B cell (primary cell): ENCODE measurements around the gene SEC23B.
"Not testable (repeated sequence)": the region's sequence is repeated elsewhere in the genome, so short reads cannot be mapped to it uniquely, and the experiment has no call there.

Experiments
- EZH2 ChIP-seq: IDR thresholded peaks from 2 replicates; pipeline ENCODE4 v1.6.1; 2012; ENCODE audit warnings: borderline replicate concordance, low read depth, mild to moderate bottlenecking, moderate library complexity, low read length; ENCODE audit not compliant: insufficient read depth, poor library complexity, severe bottlenecking
- TF ChIP-seq, protein P1 (sequence below): fragments of 200-600 bp; IDR thresholded peaks from one replicate; pipeline ENCODE4 v1.8.0; 2022; ENCODE audit warnings: antibody characterized with exemption, mild to moderate bottlenecking

DNA sequence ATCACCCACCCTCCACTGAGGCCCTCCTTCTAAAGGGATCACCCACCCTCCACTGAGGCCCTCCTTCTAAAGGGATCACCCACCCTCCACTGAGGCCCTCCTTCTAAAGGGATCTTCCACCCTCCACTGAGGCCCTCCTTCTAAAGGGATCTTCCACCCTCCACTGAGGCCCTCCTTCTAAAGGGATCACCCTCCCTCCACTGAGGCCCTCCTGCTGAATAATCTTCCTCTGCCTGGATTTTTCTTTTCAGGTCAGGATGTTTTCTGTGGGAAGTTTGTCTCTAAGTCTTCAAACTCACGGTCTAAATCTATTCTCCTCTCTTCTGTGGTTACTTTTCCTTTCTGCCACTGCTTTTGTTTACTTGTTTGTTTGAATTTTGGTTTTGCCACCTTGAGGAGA is 6.1 kb upstream of the SEC23B start:
- TF ChIP-seq, protein P1, sequence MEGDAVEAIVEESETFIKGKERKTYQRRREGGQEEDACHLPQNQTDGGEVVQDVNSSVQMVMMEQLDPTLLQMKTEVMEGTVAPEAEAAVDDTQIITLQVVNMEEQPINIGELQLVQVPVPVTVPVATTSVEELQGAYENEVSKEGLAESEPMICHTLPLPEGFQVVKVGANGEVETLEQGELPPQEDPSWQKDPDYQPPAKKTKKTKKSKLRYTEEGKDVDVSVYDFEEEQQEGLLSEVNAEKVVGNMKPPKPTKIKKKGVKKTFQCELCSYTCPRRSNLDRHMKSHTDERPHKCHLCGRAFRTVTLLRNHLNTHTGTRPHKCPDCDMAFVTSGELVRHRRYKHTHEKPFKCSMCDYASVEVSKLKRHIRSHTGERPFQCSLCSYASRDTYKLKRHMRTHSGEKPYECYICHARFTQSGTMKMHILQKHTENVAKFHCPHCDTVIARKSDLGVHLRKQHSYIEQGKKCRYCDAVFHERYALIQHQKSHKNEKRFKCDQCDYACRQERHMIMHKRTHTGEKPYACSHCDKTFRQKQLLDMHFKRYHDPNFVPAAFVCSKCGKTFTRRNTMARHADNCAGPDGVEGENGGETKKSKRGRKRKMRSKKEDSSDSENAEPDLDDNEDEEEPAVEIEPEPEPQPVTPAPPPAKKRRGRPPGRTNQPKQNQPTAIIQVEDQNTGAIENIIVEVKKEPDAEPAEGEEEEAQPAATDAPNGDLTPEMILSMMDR, result not testable (repeated sequence)
- TF ChIP-seq EZH2, result not testable (repeated sequence)
